Measurements from ENCODE around the gene ERBB4. TPM values are rescaled to one million over a fixed set of nuclear protein-coding genes. Genes with fewer than 3 reads are reported as not detected.

Gene ERBB4
- total RNA-seq, 1 donor from 2014 or later, result 1.8 TPM

GRCh38 chr2:211487733-211488132 is 1050.9 kb downstream of the ERBB4 start:
- no peaks in the 10 kb centered on the region for H3K27me3 Mint-ChIP-seq (ENCODE audit: unreplicated experiment)
- no peak overlapping the region for H3K27ac Mint-ChIP-seq (ENCODE audit: unreplicated experiment)
- TF ChIP-seq CTCF (IDR thresholded peaks at IDR 0.05; ENCODE audit: partially characterized antibody, unreplicated experiment), result no peak
- H3K9me3 Mint-ChIP-seq (ENCODE audit: unreplicated experiment), result no peaks in the 10 kb centered on the region
- no peak overlapping the region for H3K4me3 Mint-ChIP-seq (ENCODE audit: unreplicated experiment)
- peaks cover 3% of the 10 kb centered on the region for H3K4me1 Mint-ChIP-seq (ENCODE audit: low read depth, unreplicated experiment)
- DNase-seq, result no peak
- no peaks in the 10 kb centered on the region for H3K36me3 Mint-ChIP-seq (ENCODE audit: unreplicated experiment)

- H3K27me3 Mint-ChIP-seq (ENCODE audit: unreplicated experiment), result no peaks in the 10 kb centered on the region
- H3K9me3 Mint-ChIP-seq (ENCODE audit: unreplicated experiment), result no peaks in the 10 kb centered on the region
- DNase-seq, result no peak
- no peaks in the 10 kb centered on the region for H3K4me1 Mint-ChIP-seq (ENCODE audit: low read depth, unreplicated experiment)
- TF ChIP-seq CTCF (IDR thresholded peaks at IDR 0.05; ENCODE audit: partially characterized antibody, unreplicated experiment), result no peak
- no peak overlapping the region for H3K4me3 Mint-ChIP-seq (ENCODE audit: unreplicated experiment)
- no peak overlapping the region for H3K27ac Mint-ChIP-seq (ENCODE audit: unreplicated experiment)
- no peaks in the 10 kb centered on the region for H3K36me3 Mint-ChIP-seq (ENCODE audit: unreplicated experiment)
Observed at GRCh38 chr2:211479536-211480150, 1059.0 kb downstream of the ERBB4 start.

GRCh38 chr2:211477537-211478275 is 1060.9 kb downstream of the ERBB4 start:
- no peak for TF ChIP-seq CTCF (IDR thresholded peaks at IDR 0.05; ENCODE audit: partially characterized antibody, unreplicated experiment)
- H3K27ac Mint-ChIP-seq (ENCODE audit: unreplicated experiment), result no peak overlapping the region
- no peak for DNase-seq
- no peaks in the 10 kb centered on the region for H3K27me3 Mint-ChIP-seq (ENCODE audit: unreplicated experiment)
- H3K4me1 Mint-ChIP-seq (ENCODE audit: low read depth, unreplicated experiment), result no peaks in the 10 kb centered on the region
- no peaks in the 10 kb centered on the region for H3K36me3 Mint-ChIP-seq (ENCODE audit: unreplicated experiment)
- no peak overlapping the region for H3K4me3 Mint-ChIP-seq (ENCODE audit: unreplicated experiment)
- no peaks in the 10 kb centered on the region for H3K9me3 Mint-ChIP-seq (ENCODE audit: unreplicated experiment)

GRCh38 chr2:211473116-211473515 is 1065.5 kb downstream of the ERBB4 start:
- no peak for TF ChIP-seq CTCF (IDR thresholded peaks at IDR 0.05; ENCODE audit: partially characterized antibody, unreplicated experiment)
- Mint-ChIP-seq H3K27ac (ENCODE audit: unreplicated experiment) (no peak overlapping the region), H3K27me3 (ENCODE audit: unreplicated experiment) (no peaks in the 10 kb centered on the region), H3K36me3 (ENCODE audit: unreplicated experiment) (no peaks in the 10 kb centered on the region), H3K4me1 (ENCODE audit: low read depth, unreplicated experiment) (peaks cover 9% of the 10 kb centered on the region), H3K9me3 (ENCODE audit: unreplicated experiment) (no peaks in the 10 kb centered on the region), H3K4me3 (ENCODE audit: unreplicated experiment) (no peak overlapping the region)
- DNase-seq, result no peak

- Mint-ChIP-seq H3K4me3 (ENCODE audit: unreplicated experiment) (no peak overlapping the region), H3K27me3 (ENCODE audit: unreplicated experiment) (no peaks in the 10 kb centered on the region), H3K36me3 (ENCODE audit: unreplicated experiment) (no peaks in the 10 kb centered on the region), H3K9me3 (ENCODE audit: unreplicated experiment) (no peaks in the 10 kb centered on the region), H3K4me1 (ENCODE audit: low read depth, unreplicated experiment) (peaks cover 11% of the 10 kb centered on the region), H3K27ac (ENCODE audit: unreplicated experiment) (no peak overlapping the region)
- TF ChIP-seq CTCF (IDR thresholded peaks at IDR 0.05; ENCODE audit: partially characterized antibody, unreplicated experiment), result no peak
- no peak for DNase-seq
Observed at GRCh38 chr2:211469664-211470059, 1068.9 kb downstream of the ERBB4 start.
